Measurements from ENCODE around the gene VSNL1.

DNA sequence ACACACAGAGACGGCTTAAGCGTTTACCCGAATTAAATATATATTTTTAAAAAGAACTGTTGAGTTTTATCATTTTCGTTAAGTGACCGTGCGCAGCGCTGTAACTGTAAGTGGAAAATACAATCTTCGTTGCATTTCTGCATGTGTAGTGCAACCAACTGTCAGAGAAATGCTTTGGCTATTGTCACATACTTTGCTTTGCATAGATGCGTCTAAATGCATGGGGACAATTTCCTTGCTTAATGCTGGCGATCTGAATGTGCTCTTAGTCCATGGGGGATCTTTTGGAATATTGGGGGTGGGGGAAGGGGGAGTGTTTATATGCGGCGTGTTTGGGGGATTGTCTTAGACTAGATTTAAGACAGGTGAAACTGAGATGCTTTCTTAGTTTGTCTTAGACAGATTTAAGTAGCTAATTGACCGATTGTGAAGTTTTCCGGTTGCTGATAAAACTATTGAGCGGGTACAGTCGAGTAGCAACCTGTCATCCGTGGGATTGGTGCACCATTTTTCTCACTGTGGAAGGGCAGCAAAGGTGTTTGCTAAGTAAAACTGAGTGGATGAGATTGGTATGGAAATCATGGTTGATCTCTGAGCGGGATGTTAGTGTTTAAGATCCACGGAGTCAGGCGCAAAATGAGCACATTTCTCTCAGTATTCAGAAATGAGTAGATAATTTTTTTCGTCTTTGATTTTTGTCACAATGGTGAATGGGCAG lies 476 bp downstream of the VSNL1 start:
- TF ChIP-seq, protein P1, sequence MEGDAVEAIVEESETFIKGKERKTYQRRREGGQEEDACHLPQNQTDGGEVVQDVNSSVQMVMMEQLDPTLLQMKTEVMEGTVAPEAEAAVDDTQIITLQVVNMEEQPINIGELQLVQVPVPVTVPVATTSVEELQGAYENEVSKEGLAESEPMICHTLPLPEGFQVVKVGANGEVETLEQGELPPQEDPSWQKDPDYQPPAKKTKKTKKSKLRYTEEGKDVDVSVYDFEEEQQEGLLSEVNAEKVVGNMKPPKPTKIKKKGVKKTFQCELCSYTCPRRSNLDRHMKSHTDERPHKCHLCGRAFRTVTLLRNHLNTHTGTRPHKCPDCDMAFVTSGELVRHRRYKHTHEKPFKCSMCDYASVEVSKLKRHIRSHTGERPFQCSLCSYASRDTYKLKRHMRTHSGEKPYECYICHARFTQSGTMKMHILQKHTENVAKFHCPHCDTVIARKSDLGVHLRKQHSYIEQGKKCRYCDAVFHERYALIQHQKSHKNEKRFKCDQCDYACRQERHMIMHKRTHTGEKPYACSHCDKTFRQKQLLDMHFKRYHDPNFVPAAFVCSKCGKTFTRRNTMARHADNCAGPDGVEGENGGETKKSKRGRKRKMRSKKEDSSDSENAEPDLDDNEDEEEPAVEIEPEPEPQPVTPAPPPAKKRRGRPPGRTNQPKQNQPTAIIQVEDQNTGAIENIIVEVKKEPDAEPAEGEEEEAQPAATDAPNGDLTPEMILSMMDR (conservative IDR thresholded peaks at IDR 0.05; ENCODE audit: low read depth, low read length), result no peak
- TF ChIP-seq EZH2phosphoT487 (IDR thresholded peaks at IDR 0.05; ENCODE audit: borderline replicate concordance, low read length), result no peak
